Prostate gland (tissue), 2 donors: Measurements from ENCODE around the gene KCNG2. TPM values are rescaled to one million over a fixed set of nuclear protein-coding genes. Genes with fewer than 3 reads are reported as not detected.

ENCODE experiments used
- total RNA-seq, 2 donors: library from RNA; depleted of rRNA; stranded (reverse); fragments of >200 nt; gene quantifications; one replicate each; pipeline ENCODE4 v1.1.0, GENCODE V29; 2016

Gene KCNG2
- total RNA-seq, 2 donors from 2014 or later = 3.7 TPM; not detected in 1

Other genes with a start within 250 kb of the KCNG2 start
- 10 to 100 TPM; 23.0 to 33.6 TPM for gene CTDP1, start 118.1 kb upstream of the KCNG2 start, total RNA-seq
- 10 to 100 TPM; 37.6 to 74.1 TPM for gene SLC66A2, start 153.7 kb downstream of the KCNG2 start, total RNA-seq
- gene HSBP1L1, start 166.7 kb downstream of the KCNG2 start, total RNA-seq = 10 to 100 TPM; 20.4 to 66.9 TPM
- gene TXNL4A, start 190.6 kb downstream of the KCNG2 start, total RNA-seq = 10 to 100 TPM; 25.4 to 35.2 TPM
- gene RBFA, start 236.5 kb downstream of the KCNG2 start, total RNA-seq = 10 to 100 TPM; 31.6 to 38.5 TPM